GM18951 (cell line): Measurements from ENCODE around the gene GRIK3.

Experiments
- POLR2A ChIP-seq: IDR thresholded peaks from 4 replicates; pipeline ENCODE4 v1.6.1; 2011; ENCODE audit warnings: mild to moderate bottlenecking; ENCODE audit not compliant: insufficient read length, insufficient read depth; ENCODE audit errors: extremely low read depth
- in situ Hi-C: fragments of 300-500 bp; cut with MboI; formaldehyde crosslinking; loops from one replicate; pipeline ENCODE4 v1.12.0; 2022; ENCODE audit warnings: low sequenced_read_pairs, mixed read lengths, inconsistent platforms; ENCODE audit not compliant: unreplicated experiment

The GRIK3 gene

GRCh38 chr1:36789535-36789934, 244.8 kb downstream of the GRIK3 start:
- no peak for TF ChIP-seq POLR2A
- in situ Hi-C loops: no loop called here

DNA sequence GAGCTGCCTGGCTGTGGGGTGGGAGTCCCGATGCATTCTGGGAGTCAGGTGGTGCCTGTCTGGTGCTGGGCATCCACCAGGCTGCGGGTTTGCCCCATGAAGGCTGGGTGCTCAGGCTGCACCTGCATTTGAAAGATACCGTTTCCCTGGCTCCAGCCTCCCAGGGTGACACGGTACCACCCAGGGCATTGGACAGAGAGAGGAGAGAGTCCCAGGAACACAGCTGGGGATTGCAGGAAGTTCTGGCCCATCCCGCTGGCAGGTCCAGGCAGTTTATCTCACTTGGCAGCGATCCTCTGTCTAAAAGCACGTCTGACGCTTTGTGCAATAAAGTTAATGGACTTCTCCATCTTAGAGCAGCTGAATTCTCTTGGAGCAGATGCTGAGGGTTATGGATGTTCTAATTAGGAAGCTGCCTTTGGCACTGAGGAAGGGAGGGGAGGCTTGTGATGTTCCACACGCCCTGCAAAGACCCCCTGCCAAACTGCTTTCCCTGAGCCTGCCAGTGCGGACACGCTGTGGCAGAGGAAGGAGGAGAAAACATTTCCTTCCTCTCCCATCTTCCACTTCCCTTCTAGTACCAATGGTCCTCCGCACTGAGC, 246.9 kb downstream of the GRIK3 start:
- in situ Hi-C loops: no loop called here
- TF ChIP-seq POLR2A: no peak

DNA sequence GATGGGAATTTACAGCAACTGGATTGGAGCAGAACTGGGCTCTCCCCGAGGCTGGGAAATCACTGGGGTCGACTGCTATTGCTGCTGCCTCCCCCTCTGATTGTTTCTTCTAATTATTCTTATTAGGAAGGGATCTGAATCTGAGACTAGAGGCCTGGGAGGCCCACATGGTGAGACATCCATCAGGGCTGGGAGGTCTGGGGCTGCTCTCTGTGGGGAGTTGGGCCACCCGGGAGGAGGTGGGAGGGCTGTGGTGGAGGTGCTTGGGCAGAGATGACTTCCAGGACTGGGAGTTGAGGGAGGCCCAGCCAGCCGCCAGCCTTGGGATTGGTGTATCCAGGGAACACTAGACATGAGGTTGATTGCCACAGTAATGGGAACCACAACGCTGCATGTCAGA, 247.9 kb downstream of the GRIK3 start:
- in situ Hi-C loops: no loop called here
- TF ChIP-seq POLR2A: no peak

- in situ Hi-C loops: no loop called here
- TF ChIP-seq POLR2A: no peak
Measured at GRCh38 chr1:36784147-36784859, 250.0 kb downstream of the GRIK3 start.

GRCh38 chr1:36783475-36783874, 250.8 kb downstream of the GRIK3 start:
- in situ Hi-C loops: no loop called here

GRCh38 chr1:36782785-36783184, 251.5 kb downstream of the GRIK3 start:
- in situ Hi-C loops: no loop called here
- TF ChIP-seq POLR2A: no peak

More at GRCh38 chr1:36783475-36783874, 250.8 kb downstream of the GRIK3 start:
- TF ChIP-seq POLR2A: no peak

GRCh38 chr1:36782085-36782484, 252.2 kb downstream of the GRIK3 start:
- TF ChIP-seq POLR2A: no peak
- in situ Hi-C loops: no loop called here

DNA sequence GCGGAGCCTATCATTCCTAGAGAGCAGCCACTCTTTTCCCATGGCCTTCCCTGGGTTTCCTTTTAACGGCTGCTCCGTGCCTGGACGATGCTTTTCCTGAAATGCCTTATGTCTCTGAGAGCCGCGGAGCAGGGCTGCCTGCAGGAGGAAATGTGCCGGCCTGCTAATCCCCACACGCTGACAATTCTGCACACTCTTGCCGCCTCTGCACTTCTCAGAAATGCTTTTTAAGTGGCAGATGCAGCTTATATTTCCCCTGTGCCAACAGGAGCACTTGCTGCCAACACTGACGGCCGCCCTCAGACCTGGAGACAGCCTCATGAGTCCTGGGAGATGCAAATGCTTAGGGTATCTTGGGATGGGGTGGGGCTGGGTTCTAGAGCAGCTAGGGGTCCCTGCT, 253.2 kb downstream of the GRIK3 start:
- in situ Hi-C loops: no loop called here
- TF ChIP-seq POLR2A: no peak

DNA sequence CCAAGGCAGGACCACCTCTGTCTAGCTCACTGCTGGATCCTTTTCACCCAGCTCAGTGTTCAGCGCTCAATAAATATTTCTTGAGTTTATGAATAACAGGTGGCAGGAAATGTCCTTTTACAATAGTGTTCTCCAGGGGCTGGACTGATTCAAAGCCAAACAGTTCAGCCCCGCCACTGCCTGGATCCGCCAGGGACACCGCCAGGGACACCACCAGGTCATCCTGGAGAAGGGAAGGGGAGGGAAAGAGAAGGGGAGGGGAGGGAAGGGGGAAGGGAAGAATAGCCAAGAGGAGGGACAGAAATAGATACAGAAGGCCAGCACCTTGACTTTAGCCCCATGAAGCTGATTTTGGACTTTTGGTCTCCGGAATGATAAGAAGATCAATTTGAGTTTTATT, 255.6 kb downstream of the GRIK3 start:
- no peak for TF ChIP-seq POLR2A
- in situ Hi-C loops: no loop called here

- in situ Hi-C loops: no loop called here
- no peak for TF ChIP-seq POLR2A
Measured at GRCh38 chr1:36776948-36777831, 257.1 kb downstream of the GRIK3 start.

- in situ Hi-C loops: no loop called here
- no peak for TF ChIP-seq POLR2A
Measured at GRCh38 chr1:36776256-36776655, 258.1 kb downstream of the GRIK3 start.

GRCh38 chr1:36775716-36776115, 258.6 kb downstream of the GRIK3 start:
- TF ChIP-seq POLR2A: no peak
- in situ Hi-C loops: no loop called here

DNA sequence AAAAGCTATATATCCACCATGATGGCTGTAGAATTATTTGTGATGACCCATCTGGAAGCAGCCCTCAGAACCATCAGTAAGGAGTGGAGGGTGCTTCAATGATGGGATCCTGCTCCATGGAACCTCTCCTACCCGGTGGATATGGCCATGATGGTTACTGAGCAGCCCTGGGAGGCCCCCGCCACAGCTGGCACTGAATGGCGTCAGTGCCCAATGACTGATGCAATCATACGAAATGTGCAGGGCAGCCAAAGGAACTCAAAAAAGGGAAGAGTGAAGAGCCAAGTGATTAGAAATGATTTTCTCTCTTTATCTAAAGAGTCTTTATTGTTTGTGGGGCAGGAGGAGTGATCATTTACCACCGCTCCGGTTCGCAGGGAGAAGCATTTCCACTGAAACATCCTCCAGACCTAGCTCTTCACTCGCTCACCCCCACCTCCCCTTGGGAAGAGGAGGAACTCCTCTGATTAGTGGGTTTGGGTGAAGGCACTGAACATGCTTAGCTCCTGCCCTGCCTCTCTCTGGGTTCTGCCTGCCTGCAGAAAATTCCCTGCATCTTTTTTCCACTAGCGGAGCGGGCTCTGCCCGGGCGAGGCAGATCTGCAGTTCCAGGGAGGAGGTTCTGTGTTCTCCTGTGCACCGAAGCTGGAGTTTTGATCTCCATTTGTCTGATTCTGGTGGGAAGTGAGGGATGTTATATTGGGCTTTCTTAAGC, 260.3 kb downstream of the GRIK3 start:
- in situ Hi-C loops: no loop called here
- TF ChIP-seq POLR2A: no peak
